Thyroid gland (tissue), 4 donors: ENCODE results near the gene CTTNBP2NL.

Source experiments
- POLR2A ChIP-seq, 2 donors: fragments of 450-650 bp; IDR thresholded peaks; one replicate each; pipeline ENCODE4 v1.6.1; 2017; ENCODE audit warnings: antibody characterized with exemption in 2 of 2, mild to moderate bottlenecking in 2 of 2, moderate library complexity in 1 of 2
- TF ChIP-seq, protein P1 (sequence below), 6 experiments: fragments of 200-600 bp in 3 of 6; fragments of 450-650 bp in 3 of 6; sonication (generic) in 3 of 6; IDR thresholded peaks; one replicate each; pipeline ENCODE4 v1.5.1; 2016 to 2019; ENCODE audit warnings: antibody characterized with exemption in 6 of 6, mild to moderate bottlenecking in 2 of 6, inconsistent platforms in 1 of 6, moderate library complexity in 1 of 6

DNA sequence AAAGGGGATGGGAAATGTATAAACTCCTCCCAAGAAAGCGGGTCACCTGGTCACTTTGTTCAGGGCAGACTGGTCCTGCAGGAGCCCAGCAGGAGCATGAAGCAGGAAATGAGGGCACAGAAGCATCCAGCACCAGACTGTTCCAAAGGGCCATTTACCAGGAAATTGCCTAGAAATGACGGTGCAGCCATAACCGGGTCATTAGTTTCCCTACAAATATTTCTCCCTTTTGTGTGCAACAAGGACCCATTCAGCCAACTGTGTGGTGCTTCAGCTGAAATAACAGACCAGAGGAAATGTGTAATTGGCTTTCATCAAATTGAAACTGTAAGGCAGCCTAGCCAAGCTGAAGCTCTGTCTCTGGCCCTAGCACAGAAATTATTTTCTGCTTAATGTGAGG lies 7.6 kb upstream of the CTTNBP2NL start:
- TF ChIP-seq, protein P1, sequence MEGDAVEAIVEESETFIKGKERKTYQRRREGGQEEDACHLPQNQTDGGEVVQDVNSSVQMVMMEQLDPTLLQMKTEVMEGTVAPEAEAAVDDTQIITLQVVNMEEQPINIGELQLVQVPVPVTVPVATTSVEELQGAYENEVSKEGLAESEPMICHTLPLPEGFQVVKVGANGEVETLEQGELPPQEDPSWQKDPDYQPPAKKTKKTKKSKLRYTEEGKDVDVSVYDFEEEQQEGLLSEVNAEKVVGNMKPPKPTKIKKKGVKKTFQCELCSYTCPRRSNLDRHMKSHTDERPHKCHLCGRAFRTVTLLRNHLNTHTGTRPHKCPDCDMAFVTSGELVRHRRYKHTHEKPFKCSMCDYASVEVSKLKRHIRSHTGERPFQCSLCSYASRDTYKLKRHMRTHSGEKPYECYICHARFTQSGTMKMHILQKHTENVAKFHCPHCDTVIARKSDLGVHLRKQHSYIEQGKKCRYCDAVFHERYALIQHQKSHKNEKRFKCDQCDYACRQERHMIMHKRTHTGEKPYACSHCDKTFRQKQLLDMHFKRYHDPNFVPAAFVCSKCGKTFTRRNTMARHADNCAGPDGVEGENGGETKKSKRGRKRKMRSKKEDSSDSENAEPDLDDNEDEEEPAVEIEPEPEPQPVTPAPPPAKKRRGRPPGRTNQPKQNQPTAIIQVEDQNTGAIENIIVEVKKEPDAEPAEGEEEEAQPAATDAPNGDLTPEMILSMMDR (IDR thresholded peaks at IDR 0.05), result no peak
- no peak for TF ChIP-seq POLR2A (IDR thresholded peaks at IDR 0.05)
